HG02840 (cell line): Measurements from ENCODE around the gene CRTC1.

Experiments
- ATAC-seq: cut with Tn5 transposase; IDR thresholded peaks from one replicate; pipeline ENCODE4 v1.9.1; 2021; ENCODE audit warnings: mild to moderate bottlenecking, moderate library complexity, moderate number of reproducible peaks; ENCODE audit not compliant: unreplicated experiment, low FRiP score

CRTC1 gene

DNA sequence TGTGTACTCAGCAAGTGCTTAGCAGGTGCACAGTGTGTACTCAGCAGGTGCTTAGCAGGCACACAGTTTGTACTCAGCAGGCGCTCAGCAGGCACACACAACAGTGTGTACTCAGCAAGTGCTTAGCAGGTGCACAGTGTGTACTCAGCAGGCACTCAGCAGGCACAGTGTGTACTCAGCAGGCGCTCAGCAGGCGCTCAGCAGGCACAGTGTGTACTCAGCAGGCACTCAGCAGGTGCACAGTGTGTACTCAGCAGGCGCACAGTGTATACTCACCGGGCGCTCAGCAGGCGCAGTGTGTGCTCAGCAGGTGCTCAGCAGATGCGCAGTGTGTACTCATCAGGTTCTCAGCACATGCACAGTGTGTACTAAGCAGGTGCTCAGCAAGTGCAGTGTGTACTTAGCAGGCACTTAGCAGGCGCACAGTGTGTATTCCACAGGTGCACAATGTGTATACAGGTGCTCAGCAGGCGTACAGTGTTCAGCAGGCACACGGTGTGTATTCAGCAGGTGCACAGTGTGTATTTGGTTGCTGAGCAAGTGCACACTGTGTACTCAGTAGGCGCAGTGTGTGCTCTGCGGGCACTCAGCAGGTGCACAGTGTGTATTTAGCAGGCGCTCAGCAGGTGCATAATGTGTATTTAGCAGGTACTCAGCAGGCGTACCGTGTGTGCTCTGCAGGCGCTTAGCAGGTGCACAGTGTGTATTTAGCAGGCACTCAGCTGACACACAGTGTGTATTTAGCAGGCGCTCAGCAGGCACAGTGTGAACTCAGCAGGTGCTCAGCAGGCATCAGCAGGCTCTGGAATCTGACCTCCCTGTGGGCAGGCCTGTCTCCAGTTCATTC, 15.1 kb downstream of the CRTC1 start:
- ATAC-seq: no peak

DNA sequence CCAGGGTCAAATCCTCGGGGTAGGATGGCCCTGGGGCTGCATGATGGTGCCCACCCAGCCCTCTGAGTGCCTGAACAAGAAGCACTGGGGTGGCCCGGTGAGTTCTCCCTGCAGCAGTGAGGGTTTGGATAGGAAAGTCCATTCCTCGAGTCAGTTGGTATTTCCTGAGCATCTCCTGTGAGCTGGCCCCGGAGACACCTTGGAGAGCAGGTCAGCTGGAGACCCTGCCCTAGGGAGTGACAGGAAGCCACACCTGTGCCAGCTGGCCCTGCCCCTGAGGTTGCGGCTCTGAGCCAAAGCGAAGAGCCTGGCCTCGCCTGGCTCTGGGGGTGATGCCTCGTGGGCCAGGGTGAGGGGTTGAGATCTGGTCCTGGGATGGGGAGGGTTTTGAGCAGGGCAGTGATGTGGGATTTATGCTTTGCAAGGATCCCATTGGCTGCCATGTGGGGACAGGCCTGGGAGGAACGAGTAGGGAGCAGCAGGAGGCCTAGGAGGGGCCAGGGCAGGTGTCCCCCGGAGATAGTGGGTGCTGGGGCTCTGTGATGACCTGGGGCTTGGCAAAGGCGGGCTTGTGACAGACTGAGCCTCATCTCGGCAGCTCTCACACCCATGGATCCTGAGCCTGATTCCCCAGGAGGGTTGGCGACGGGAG, 16.0 kb downstream of the CRTC1 start:
- no peak for ATAC-seq

DNA sequence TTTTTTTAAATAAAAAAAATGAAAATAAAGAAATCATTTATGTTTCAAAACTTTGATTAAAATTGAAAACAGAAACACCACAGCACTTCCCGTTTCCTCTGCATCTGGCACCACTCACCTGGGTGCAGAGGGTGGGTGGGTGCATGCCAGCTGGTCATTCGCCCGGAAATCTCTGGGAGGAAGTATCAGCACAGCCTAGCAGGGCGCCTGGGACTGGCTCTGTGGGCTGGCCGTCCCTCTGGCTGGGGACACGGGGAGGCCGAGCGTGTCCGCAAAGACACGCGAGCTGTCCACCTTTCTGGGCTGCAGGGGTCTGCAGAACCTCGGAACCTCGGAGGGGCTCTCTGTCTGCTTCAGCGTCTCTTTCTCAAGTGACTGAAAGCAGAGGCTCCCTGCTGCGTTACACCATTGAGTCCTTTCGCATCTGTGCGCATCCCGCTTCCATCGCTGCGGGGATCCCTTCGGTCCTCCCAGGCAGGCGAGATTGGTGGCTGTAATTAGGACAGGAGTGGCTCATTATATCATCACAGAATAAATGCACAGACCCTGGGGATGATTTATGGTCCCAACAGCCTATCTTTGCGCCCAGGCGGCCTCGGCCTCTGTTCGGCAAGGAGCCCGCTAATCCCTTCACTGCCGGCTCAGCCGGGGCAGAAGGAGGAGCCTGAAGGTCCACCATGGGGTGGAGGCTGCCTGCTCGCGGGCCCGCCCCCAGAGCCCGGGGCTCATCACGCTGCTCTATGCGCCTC, 17.2 kb downstream of the CRTC1 start:
- ATAC-seq: no peak

DNA sequence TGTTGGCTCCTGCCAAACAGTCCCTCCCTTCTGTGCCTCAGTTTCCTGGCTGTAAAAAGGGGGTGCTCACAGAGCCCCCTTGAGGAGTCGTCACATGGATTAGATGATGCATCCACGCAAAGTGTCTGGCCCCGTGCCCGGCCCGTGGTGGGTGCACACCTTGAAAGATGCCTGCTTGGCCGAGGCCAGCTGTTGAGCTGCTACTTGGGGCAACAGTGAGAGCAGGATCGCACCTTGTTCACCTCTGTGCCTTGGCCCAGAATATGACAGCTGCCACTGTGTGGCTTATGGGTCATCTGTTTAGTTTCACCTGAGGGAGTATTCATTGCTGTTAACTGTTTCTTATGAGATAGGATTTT, 17.7 kb downstream of the CRTC1 start:
- no peak for ATAC-seq

DNA sequence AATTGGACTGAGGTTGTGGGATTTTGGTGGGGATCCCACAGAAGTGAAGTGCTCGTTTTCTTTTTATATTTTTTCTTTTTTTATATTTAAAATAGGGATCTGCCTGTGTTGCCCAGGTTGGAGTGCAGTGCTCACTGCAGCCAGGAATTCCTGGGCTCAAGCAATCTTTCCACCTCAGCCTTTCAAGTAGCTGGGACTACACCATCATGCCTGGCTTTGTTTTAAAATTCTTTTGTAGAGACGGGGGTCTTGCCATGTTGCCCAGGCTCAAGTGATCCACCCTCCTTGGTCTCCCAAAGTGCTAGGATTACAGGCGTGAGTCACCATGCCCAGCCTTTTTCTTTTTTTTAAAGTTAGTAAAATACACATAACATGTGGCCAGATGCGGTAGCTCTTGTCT, 20.6 kb downstream of the CRTC1 start:
- no peak for ATAC-seq

DNA sequence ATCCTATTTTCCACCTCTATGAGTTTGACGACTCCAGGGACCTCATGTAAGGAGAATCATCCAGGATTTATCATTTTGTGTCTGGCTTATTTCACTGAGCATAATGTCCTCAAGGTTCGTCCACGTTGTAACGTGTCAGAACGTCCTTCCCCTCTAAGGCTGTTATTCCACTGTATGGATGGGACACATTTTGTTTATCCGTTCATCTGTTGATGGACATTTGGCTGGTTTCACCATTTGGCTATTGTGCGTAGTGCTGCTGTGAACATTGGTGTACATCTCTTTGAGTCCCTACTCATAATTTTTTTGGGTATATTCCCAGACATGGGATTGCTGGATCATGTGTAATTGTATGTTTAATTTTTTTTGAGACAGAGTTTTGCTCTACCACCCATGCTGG, 21.5 kb downstream of the CRTC1 start:
- ATAC-seq: no peak

DNA sequence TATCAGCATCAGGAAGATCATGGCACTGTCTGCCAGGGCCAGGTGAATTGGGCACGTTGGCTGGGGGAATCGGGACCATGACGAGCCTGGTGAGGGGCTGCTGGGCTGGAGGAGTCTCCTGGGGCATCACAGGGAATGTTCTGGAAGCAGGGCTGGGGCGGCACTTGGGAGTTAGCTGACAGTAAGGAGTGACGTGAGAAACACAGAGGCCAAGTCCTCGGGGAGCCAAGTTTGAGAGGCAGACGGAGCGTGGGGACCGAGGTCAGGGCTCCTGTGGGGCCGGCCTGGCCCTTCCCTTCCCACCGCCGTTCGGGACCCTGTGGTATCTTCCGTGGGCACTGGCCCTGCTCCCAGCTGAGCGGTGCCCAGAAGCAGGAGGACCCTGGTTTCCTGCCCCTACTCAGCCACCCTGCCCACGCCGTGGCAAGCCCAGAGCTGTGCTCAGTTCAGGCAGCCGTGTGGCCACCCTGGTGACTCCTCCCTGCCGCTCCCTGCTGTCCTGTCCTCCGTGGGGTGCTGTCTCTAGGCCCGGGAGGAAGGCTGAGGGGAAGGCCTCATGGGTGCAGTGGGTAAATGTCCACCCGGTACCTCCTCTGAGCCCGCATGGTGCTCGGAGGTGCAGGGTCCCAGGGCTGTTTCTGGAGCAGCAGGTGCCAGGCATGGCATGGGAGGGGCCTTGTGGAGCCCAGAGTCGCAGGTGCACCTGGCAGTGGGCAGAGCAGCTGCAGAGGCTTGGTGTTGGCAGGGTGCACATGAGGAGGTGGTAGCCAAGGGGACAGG, 25.2 kb downstream of the CRTC1 start:
- ATAC-seq: no peak

DNA sequence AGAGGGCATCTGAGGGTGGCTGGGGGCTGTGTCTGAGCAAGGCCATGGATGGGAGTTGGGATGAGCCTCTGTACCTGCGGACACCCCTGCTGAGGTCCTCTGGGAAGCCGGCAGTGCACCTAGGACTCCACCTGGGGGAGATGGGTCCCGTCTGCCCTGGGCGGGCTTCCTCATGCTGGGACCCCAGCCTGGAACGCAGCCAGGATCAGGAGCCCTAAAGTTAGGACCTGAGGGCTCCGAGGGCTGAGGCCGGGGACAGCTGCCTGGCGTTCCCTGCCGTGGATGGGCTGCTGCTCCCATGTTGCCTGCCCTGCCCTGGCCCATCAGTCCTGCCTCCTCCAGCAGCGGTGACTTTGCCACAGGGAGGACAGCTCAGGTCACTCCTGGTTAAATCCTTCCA, 26.1 kb downstream of the CRTC1 start:
- no peak for ATAC-seq

DNA sequence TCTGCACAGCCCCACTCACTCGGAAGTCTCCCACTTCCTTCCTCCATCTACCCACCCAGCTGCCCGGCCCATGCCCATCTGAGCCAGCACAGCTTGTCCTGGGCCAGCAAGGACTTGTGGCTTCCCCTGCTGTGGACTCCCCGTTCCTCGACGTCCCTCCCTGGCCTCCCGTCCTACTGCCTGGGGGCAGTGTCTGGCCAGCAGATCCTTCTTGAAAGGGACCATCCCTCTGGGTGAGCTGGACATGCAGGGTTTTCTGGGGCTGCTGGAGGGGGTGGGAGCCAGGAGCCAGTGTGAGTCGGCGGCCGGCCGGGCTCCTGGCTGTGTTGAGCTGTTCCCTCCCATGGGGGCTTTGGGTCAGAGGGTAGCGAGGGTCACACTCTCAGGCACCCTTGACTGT, 26.7 kb downstream of the CRTC1 start:
- ATAC-seq: no peak

DNA sequence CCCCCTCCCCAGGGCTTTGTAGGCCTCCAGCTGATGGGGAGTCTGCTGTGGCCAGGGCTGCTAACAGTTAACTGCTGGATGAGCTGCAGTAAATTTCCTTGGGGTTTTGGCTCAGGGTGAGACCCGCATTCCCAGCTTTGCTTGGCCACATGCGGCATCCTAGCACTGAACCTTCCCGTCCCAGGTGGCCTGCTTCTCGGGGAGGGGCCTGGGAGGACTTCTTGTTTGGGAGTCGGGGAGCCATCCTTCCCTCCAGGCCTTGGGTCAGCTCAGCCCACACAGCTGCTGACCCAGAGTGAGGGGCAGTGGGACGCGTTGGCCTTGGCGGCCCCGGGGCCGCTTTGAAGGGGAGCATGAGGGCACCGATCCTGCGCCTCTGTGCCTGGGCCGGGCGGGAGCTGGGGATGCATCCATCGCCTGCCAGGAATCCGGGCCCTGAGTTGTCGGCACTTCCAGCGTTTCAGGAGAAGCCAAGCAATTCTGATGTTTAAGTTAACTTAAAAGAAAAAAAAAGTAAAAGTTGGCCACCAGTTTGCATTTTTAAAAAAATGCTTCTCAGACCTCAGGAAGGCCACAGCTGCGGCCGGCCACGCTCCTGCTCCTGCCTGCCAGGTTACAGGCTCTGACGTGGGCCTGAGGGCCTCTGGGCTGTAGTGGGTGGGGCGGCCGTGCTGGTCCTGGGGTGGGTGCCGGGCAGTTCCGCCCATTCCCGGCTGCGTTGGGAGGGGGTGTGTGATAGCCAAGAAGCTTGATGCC, 27.7 kb downstream of the CRTC1 start:
- no peak for ATAC-seq

DNA sequence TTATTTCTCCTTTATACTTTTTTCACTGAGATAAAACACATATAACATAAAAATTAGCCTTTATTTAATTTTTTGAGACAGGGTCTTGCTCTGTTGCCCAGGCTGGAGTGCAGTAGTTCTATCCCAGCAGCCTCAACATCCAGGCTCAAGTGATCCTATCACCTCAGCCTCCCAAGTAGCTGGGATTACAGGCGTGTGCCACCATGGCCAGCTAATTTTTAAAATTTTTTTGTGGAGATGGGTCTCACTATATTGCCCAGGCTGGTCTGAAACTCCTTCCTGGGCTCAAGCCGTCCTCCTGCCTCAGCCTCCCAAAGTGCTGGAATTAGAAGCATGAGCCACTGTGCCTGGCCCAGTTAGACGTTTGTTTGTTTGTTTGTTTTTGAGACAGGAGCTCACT, 28.4 kb downstream of the CRTC1 start:
- ATAC-seq: no peak

DNA sequence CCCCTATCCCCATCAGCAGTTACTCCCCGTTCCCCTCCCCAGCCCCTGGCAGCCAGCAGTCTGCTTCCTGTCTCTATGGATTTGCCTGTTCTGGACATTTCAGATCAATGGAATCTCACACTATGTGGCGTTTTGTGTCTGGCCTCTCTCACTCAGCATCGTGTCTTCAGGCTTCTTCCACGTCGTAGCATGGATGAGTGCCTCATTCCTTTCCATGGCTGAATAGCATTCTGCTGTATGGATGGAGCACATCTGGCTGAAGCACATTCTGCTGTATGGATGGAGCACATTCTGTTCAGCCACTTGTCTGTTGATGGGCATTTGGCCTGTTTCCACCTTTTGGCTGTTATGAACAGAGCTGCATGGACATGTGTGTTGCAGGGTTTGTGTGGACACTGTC, 29.5 kb downstream of the CRTC1 start:
- no peak for ATAC-seq

DNA sequence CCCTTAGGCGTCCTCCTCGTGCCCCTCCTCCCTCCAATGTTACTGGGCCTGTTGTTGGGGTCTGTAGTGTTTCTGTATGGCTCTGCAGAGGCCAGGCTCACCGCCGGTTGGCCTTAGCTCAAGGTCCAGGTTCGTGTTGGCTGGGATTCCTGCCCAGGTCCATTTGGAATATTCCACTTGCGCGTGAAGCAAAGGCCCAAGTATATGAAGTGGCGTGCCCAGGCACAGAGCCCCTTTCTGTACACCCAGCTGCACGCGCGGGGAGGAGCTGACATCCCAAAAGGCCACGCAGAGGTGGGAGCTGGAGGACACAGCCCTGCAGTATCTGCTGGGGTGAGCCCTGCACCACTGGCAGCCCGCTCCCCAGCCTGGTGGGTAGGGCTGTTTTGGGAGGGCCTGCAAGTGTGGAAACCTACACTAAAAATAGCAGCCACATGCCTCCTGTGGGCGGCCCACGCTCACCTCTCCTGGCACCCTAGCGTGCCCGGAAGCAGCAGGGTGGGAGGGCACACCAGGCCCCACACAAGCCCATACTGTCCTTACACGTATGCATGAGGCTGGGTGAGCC, 30.2 kb downstream of the CRTC1 start:
- no peak for ATAC-seq

DNA sequence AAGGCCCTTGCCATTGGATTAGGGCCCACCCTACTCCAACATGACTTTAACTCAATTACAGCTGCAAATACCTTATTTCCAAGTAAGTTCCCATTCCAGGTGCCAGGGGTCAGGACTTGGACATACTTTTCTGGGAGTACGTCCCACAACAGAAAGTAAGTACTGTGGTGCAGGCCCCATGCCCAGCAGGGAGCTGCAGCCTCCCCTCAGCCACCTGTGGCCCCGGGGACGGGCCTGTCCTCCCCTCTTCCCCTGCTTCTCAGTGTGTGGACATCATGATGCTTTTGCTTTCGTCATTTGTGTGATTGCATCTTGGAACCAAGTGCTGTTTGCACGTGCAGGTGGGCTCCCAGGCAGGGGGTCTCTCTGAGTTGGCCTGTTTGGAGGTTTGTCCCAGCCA, 31.9 kb downstream of the CRTC1 start:
- ATAC-seq: no peak

DNA sequence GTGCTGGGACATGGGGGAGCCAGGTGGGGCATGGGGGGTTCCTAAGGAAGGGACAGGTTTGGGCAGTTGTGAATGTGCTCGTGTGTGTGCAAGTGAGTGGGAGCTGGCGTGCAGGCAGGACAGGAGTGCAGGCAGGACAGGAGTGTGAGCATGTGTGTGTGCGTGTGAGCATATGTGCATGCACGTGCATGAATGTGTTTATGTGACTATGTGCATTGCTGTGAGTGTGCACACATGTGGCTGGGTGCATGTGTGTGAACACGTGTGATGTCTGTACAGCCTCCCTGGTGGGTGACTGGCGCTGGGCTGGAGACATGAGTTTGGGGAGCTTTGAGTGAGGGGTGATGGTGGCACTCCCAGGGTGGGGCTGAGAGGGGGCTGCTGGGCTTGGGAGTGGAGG, 33.4 kb downstream of the CRTC1 start:
- ATAC-seq: no peak

DNA sequence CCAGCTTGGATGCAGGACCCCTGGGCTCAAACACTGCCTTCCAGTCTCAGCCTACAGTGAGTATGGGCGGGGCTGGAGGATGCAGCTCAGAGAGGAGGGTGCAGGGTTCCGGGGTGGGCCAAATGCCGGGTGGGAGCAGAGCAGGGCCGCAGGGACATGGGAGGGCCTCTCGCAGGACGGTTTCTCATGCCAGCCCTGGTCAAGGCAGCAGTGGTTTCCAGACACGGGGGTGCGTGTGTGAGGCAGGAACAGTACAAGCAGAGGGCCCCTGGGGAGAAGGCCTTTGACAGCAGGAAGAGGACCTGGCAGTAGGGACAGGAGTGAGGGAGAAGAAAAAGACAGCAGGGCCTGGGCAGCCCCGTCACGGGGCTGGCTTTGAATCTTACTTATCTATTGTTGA, 34.1 kb downstream of the CRTC1 start:
- no peak for ATAC-seq

DNA sequence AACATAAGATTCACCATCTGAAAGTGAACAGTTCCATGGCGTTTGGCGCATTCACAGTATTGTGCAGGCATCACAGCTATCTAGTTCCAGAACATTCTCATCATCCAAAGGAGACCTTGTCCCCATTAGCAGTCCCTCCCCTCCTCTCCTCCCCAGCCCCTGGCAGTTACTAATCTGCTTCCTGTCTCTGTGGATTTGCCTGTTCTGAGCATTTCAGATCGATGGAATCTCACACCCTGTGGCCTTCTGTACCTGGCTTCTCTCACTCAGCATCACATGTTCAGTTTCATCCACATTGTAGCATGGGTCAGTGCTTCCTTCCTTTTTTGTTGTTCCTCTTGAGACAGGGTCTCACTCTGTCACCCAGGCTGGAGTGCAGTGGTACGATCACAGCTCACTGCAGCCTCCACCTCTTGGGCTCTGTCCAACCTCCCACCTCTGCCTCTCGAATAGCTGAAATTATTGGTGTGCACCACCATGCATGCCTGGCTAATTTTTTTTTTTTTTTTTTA, 34.6 kb downstream of the CRTC1 start:
- ATAC-seq: no peak

DNA sequence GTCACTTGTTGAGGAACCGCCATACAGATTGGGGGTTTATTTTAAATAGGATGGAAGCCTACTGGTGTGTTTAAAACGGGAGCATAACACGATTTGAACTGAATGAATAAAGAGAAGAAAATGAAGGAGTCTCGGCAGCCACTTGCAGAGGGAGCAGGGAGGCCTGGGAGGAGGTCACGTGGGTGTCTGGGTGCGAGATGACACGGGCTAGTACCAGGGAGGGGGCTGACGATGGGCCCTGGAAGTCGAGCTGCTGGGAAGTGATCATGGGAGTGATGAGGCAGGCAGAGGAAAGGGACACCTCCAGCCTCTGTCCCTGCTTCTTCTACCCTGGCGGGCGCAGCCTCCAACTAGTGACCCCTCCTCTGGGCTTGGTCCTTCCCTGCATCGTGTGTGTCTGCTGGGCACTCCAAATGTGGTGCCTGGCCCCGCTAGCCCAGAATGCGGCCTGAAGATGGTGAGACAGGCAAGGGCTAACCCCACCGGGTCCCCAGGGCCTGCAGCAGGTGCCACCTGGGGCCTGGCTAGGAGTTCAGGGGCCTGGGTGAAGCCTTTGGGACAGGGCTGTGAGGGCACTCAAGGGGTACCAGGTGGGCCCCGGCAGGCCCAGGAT, 35.5 kb downstream of the CRTC1 start:
- ATAC-seq: no peak

DNA sequence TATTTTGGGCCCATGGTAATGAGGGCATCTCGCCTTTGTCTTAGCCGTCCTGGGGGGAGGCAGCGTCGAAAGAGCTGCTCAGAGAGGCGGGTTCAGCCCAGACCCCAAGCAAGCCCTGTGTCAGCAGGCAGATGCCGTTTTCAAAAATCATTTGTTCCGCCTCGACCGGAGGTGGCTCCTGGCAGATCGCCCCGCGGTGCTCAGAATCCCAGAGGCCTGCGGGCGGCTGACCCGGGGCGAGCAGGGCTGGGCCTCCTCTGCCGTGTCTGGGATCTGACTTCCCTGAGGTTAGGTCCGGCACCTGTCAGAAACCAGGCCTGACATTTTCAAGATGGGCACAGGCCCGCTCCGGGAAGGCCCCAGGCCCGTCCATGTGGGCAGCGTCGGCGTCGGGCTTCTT, 36.1 kb downstream of the CRTC1 start:
- ATAC-seq: no peak
